Parathyroid adenoma (tissue), 2 donors: ENCODE measurements around the gene SRD5A3.

Source experiments
- H2AFZ ChIP-seq: fragments of 300-600 bp; sonication (generic); one replicate; pipeline ENCODE4 v1.7.0; 2017; ENCODE audit warnings: antibody characterized with exemption, mild to moderate bottlenecking
- H3K27ac ChIP-seq: fragments of 300-600 bp; sonication (generic); one replicate; pipeline ENCODE4 v1.7.0; 2017
- H3K27me3 ChIP-seq: fragments of 300-600 bp; sonication (generic); one replicate; pipeline ENCODE4 v1.7.0; 2017; ENCODE audit warnings: low read length; ENCODE audit not compliant: control insufficient read depth, insufficient read depth
- H3K36me3 ChIP-seq: fragments of 300-600 bp; sonication (generic); one replicate; pipeline ENCODE4 v1.7.0; 2017; ENCODE audit warnings: low read length; ENCODE audit not compliant: control insufficient read depth, insufficient read depth
- H3K4me1 ChIP-seq: fragments of 300-600 bp; sonication (generic); one replicate; pipeline ENCODE4 v1.7.0; 2017; ENCODE audit warnings: control low read depth
- H3K4me2 ChIP-seq: fragments of 300-600 bp; sonication (generic); one replicate; pipeline ENCODE4 v1.7.0; 2017; ENCODE audit warnings: low read length
- H3K4me3 ChIP-seq: fragments of 300-600 bp; sonication (generic); one replicate; pipeline ENCODE4 v1.7.0; 2017; ENCODE audit warnings: low read depth, low read length
- H3K79me2 ChIP-seq: fragments of 300-600 bp; sonication (generic); one replicate; pipeline ENCODE4 v1.7.0; 2017; ENCODE audit warnings: control low read depth
- H3K9ac ChIP-seq: fragments of 300-600 bp; sonication (generic); one replicate; pipeline ENCODE4 v1.7.0; 2017; ENCODE audit warnings: mild to moderate bottlenecking
- H3K9me3 ChIP-seq: fragments of 300-600 bp; sonication (generic); one replicate; pipeline ENCODE4 v1.7.0; 2017; ENCODE audit warnings: low read length; ENCODE audit not compliant: control insufficient read depth
- CTCF ChIP-seq: fragments of 300-600 bp; sonication (generic); IDR thresholded peaks from one replicate; pipeline ENCODE4 v1.7.0; 2017; ENCODE audit warnings: antibody characterized with exemption, mild to moderate bottlenecking
- donor health status: primary hyperparathyroidism.

The SRD5A3 gene

DNA sequence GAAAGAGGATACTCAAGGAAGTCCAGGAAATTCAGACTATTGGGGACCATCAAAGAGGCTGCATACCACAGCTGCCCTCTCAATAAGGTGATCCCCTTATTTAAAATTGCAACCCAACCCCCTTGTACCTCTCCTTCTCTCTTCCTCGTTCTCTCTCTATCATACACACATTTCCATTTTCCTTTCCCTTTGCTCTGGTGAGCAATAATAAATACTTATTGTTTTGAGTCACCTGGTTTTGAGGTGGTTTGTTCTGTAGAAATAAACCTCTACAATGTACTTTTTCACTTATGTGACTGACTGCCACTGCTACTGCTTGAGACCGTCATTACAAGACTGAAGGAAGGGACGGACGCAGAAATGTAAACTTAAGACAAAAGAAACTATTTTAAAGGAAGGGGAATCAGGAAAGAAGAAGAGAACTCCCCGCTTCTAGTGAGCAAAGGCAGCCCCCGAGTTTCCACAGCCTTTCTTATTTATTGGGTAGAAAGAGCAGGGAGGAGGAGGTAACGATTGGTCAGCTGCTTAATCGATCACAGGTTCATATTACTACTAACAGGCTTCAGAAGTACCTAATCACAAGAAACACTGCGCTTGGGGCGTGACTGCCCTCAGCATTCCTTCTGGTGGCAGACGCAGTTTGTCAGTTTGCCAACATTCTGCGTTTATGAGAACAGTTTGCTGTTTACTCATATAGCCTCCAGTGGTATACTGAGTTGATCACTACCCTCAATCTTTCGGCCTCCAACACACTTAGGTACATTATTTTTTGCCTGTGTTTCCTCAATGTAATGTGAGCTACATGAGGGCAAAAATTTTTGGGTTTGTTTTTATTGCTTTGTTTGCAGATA lies 32.8 kb downstream of the SRD5A3 start:
- no peak for TF ChIP-seq CTCF
- Histone ChIP-seq H3K27ac (no peak overlapping the region), H3K4me2 (no peak overlapping the region), H3K9ac (no peak overlapping the region), H3K27me3 (no peaks in the 10 kb centered on the region), H3K79me2 (no peaks in the 10 kb centered on the region), H3K4me3 (no peak overlapping the region), H3K36me3 (no peaks in the 10 kb centered on the region), H3K9me3 (no peaks in the 10 kb centered on the region), H2AFZ (no peak overlapping the region), H3K4me1 (no peaks in the 10 kb centered on the region)

- Histone ChIP-seq H3K9ac (no peak overlapping the region), H3K4me2 (no peak overlapping the region), H3K4me1 (no peaks in the 10 kb centered on the region), H3K27ac (no peak overlapping the region), H3K9me3 (no peaks in the 10 kb centered on the region), H3K27me3 (no peaks in the 10 kb centered on the region), H3K4me3 (no peak overlapping the region), H3K36me3 (no peaks in the 10 kb centered on the region), H3K79me2 (no peaks in the 10 kb centered on the region), H2AFZ (no peak overlapping the region)
- no peak for TF ChIP-seq CTCF
These were observed 34.5 kb downstream of the SRD5A3 start for GRCh38 chr4:55380576-55380975.

DNA sequence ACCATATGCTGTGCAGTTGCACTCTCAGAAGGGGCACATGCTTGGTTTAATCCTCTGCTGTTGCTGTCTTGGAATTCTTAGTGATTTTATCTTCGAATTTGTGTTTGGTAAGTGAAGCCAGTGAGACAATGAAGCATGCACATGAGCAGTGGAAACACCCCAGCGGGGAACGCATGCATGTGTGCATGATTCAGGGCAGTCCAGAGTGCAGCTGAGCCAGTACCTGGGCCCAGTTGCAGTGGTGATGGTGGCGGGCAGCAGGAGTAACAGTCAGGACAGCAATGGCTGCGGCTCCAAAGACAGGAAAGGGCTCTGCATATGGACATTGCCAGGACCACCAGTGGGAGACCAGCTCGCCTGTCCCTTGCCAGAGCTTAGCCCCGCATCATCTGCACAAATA lies 35.5 kb downstream of the SRD5A3 start:
- no peak overlapping the region for H3K27ac ChIP-seq
- H3K79me2 ChIP-seq, result no peaks in the 10 kb centered on the region

DNA sequence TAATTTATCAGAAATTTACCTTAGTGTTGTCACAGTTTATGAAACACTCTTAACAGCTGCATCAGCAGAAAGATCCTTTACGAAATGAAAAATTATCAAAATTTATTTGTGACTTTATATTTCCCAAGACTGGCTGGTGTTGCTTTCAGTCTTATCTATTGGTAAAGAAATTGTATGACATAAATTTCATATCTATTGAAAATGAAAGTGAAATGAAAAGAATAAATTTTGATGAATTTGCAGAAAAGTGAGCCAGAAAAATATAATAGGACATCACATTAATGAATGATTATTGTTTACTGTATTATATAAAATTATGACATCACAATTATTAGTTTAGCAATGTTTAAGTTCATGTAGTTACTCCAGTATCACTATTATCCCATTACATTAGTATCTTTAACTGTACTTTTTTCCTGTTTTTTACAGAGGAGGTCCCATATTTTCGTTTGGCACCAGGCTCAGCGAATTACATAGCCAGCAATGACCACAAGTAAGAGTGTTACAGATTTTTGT lies 36.5 kb downstream of the SRD5A3 start:
- Histone ChIP-seq H3K4me1 (no peaks in the 10 kb centered on the region), H3K27ac (no peak overlapping the region), H3K9me3 (no peaks in the 10 kb centered on the region), H3K79me2 (no peaks in the 10 kb centered on the region), H2AFZ (no peak overlapping the region), H3K4me2 (no peak overlapping the region), H3K36me3 (no peaks in the 10 kb centered on the region), H3K27me3 (no peaks in the 10 kb centered on the region), H3K9ac (no peak overlapping the region), H3K4me3 (no peak overlapping the region)
- TF ChIP-seq CTCF, result no peak

More for the DNA sequence above, 35.5 kb downstream of the SRD5A3 start:
- Histone ChIP-seq H3K4me2 (no peak overlapping the region), H3K9ac (no peak overlapping the region), H3K36me3 (no peaks in the 10 kb centered on the region), H2AFZ (no peak overlapping the region), H3K27me3 (no peaks in the 10 kb centered on the region), H3K9me3 (no peaks in the 10 kb centered on the region), H3K4me1 (no peaks in the 10 kb centered on the region), H3K4me3 (no peak overlapping the region)
- no peak for TF ChIP-seq CTCF
